GM03348 (cell line): ENCODE measurements around the gene FBXO22.
"Not testable (repeated sequence)": the region's sequence is repeated elsewhere in the genome, so short reads cannot be mapped to it uniquely, and the experiment has no call there.

Experiments
- DNase-seq: peaks from one replicate; pipeline ENCODE4 v3.0.0; 2012; ENCODE audit warnings: low spot score

Gene FBXO22

DNA sequence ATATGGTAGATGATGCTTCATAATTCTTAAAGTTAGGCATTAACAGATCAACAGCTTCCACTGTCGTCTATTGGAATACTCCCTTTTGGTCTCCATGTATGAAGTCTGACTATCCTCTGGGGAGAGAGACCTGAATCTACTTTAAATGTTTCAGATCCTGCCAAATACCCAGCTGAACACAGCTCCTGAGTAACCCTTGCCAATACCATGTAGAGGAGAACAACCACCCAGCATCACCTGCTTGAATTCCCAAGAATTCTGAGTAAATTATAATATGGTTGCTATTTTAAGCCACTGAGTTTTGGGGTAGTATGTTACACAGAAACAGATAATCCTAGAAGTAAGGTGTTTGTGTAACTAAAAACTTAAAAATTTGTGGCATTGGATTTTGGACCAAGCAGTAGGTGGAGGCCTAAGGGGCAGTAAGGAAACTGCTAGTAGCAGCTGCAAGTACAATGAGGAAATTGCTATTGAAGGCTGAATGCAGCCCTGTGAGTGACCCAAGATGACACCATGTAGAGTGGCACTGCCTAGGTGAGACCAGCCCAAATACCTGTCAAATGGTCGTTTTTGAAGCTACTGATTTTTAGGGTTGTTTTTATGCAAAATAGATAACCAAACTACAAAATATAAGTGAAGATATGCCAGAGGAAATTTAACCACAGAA is 77.6 kb downstream of the FBXO22 start:
- DNase-seq = no peak

DNA sequence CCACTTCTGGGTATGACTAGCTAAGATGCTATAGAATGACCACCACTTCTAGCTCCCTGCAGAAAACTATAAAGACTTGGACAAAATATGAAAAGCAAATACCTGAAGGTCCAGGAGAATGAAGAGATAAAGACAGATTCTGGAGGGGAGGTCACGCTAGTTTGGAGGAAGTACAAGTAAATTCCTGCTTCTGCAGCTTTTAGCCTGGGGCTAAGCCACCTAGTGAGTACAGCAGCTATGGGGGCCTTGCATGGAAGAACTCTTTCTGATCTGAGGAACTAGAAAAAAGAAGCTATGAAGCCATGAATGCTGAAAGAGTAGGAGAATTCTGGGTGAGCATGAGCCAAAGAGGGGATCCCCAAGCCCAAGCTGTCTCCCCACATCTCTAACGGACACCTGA is 78.8 kb downstream of the FBXO22 start:
- DNase-seq = no peak

DNA sequence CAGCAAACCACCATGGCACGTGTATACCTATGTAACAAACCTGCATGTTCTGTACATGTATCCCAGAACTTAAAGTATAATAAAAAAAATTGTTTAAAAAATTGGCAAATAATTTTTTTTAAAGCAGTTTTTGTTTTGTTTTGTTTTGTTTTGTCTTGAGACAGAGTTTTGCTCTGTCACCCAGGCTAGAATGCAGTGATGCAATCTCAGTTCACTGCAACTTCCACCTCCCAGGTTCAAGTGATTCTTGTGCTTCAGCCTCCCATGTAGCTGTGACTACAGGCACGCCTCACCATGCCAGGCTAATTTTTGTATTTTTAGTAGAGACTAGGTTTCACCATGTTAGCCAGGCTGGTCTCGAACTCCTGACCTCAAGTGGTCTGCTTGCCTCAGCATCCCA is 81.0 kb downstream of the FBXO22 start:
- DNase-seq = not testable (repeated sequence)

GRCh38 chr15:75985971-75986370 is 82.3 kb downstream of the FBXO22 start:
- DNase-seq = no peak

DNA sequence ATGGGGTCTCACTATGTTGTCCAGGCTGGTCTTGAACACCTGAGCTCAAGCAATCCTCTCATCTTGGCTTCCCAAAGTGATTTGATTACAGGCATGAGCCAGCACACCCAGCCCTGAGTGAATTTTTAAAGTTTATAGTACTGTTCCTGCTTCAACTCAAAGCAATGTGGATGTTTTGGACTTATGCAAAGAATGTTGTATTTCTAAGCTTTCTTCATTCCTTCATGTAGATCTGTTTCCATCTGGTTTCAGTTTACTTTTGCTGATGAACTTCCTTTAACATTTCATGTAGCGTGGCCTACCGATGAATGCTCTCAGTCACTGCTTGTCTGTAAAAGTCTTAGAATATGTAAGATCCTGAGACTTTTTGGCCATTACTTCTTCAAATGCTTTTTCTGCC is 85.4 kb downstream of the FBXO22 start:
- DNase-seq = peak; percentile 46

DNA sequence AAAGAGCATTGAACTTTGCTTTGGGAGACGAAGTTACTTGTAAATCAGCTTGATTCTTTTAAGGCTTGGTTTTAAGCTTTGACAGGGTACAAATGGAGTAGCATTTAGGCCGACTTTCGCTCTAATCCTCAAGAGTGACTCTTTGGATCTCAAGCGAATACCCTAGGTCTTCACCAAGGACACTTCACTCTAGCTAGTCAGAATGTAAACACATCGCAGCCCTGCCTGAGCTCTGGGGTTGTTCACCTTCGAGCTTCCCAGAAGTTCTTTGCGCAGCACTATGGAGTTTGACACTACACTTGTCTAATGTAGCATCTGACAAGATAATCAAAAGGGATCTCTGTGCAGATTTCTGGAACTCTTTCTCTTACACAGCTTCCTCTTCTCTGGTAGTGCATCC is 86.2 kb downstream of the FBXO22 start:
- DNase-seq = no peak
